ENCODE results near the gene GNAT2. TPM values are rescaled to one million over a fixed set of nuclear protein-coding genes. Genes with fewer than 3 reads are reported as not detected.
A peak's percentile ranks its signal among the peaks of the same experiment; 100 is the strongest.

Gene GNAT2
- total RNA-seq, 4 donors from 2014 or later = not detected

GRCh38 chr1:109624201-109625010, 5.0 kb upstream of the GNAT2 start:
- H3K4me1 ChIP-seq = peaks cover 0 to 61% (median 31%) of the 10 kb centered on the region in 3 donors
- peak overlapping the region in 3 of 4 donors; percentile 46 to 66 (median 57) for H3K27ac ChIP-seq
- ATAC-seq = no peak

GRCh38 chr1:109623601-109624161, 4.3 kb upstream of the GNAT2 start:
- ATAC-seq = no peak

More at GRCh38 chr1:109624201-109625010, 5.0 kb upstream of the GNAT2 start:
- H3K27me3 ChIP-seq = no peaks in the 10 kb centered on the region
- H3K9me3 ChIP-seq = no peaks in the 10 kb centered on the region
- peaks cover 0 to 41% of the 10 kb centered on the region in 2 donors for H3K36me3 ChIP-seq
- TF ChIP-seq EP300 (IDR thresholded peaks at IDR 0.05) (no peak), CTCF (IDR thresholded peaks at IDR 0.05) (no peak), POLR2AphosphoS5 (IDR thresholded peaks at IDR 0.05) (no peak), POLR2A (IDR thresholded peaks at IDR 0.05) (no peak)
- WGBS, 2 donors (ENCODE audit: low coverage in 1 of 2) = no CpG with 5 or more reads among the region's 17 CpGs
- H3K4me3 ChIP-seq = peak overlapping the region in 1 of 2 donors; percentile 35

GRCh38 chr1:109622895-109623294, 3.5 kb upstream of the GNAT2 start:
- Histone ChIP-seq H3K27ac (peak overlapping the region in 1 of 4 donors; percentile 3), H3K9me3 (no peaks in the 10 kb centered on the region), H3K27me3 (no peaks in the 10 kb centered on the region), H3K4me1 (peaks cover 0 to 71% (median 37%) of the 10 kb centered on the region in 3 donors), H3K36me3 (peaks cover 0 to 26% of the 10 kb centered on the region in 2 donors), H3K4me3 (no peak overlapping the region)
- TF ChIP-seq CTCF (IDR thresholded peaks at IDR 0.05) (no peak), POLR2AphosphoS5 (IDR thresholded peaks at IDR 0.05) (no peak), EP300 (IDR thresholded peaks at IDR 0.05) (no peak), POLR2A (IDR thresholded peaks at IDR 0.05) (no peak)
- 100% methylated on average over 1 of the region's 3 CpGs; no CpG with 5 or more reads in 1 of the 2 donors for WGBS, 2 donors (ENCODE audit: low coverage in 1 of 2)
- ATAC-seq = no peak

More at GRCh38 chr1:109623601-109624161, 4.3 kb upstream of the GNAT2 start:
- Histone ChIP-seq H3K4me3 (peak overlapping the region in 1 of 2 donors; percentile 35), H3K9me3 (no peaks in the 10 kb centered on the region), H3K36me3 (peaks cover 0 to 34% of the 10 kb centered on the region in 2 donors), H3K4me1 (peaks cover 0 to 68% (median 37%) of the 10 kb centered on the region in 3 donors), H3K27me3 (no peaks in the 10 kb centered on the region), H3K27ac (peak overlapping the region in 3 of 4 donors; percentile 46 to 66 (median 57))
- no peak for TF ChIP-seq EP300 (IDR thresholded peaks at IDR 0.05)
- no peak for TF ChIP-seq POLR2AphosphoS5 (IDR thresholded peaks at IDR 0.05)
- no peak for TF ChIP-seq CTCF (IDR thresholded peaks at IDR 0.05)
- TF ChIP-seq POLR2A (IDR thresholded peaks at IDR 0.05) = no peak
- 46% methylated on average over 3 of the region's 11 CpGs; no CpG with 5 or more reads in 1 of the 2 donors for WGBS, 2 donors (ENCODE audit: low coverage in 1 of 2)

- Histone ChIP-seq H3K27me3 (no peaks in the 10 kb centered on the region), H3K4me1 (peaks cover 0 to 71% (median 37%) of the 10 kb centered on the region in 3 donors), H3K27ac (peak overlapping the region in 2 of 4 donors; percentile 14 to 85), H3K9me3 (no peaks in the 10 kb centered on the region), H3K4me3 (peak overlapping the region in 1 of 2 donors; percentile 66), H3K36me3 (peaks cover 0 to 20% of the 10 kb centered on the region in 2 donors)
- WGBS, 2 donors (ENCODE audit: low coverage in 1 of 2) = 72 to 100% methylated on average over 3 to 5 of the region's 11 CpGs
- ATAC-seq = no peak
- TF ChIP-seq EP300 (IDR thresholded peaks at IDR 0.05) = no peak
- no peak for TF ChIP-seq CTCF (IDR thresholded peaks at IDR 0.05)
- no peak for TF ChIP-seq POLR2A (IDR thresholded peaks at IDR 0.05)
- TF ChIP-seq POLR2AphosphoS5 (IDR thresholded peaks at IDR 0.05) = no peak
These were observed 2.9 kb upstream of the GNAT2 start for GRCh38 chr1:109622137-109622892.

Measured in gastroesophageal sphincter (tissue), 4 donors.